Natural killer cell (primary cell): ENCODE results near the gene SUGP1. TPM values are rescaled to one million over a fixed set of nuclear protein-coding genes. Genes with fewer than 3 reads are reported as not detected.

Experiments used
- ATAC-seq, 3 donors: fragments of 150-1000 bp in 2 of 3; fragments of 200-7000 bp in 1 of 3; cut with Tn5 transposase; 1 replicate in 1 of 3; 2 replicates in 2 of 3; pipeline ENCODE4 v1.10.0; 2021; ENCODE audit warnings: mild to moderate bottlenecking in 2 of 3, moderate library complexity in 2 of 3
- DNase-seq, 2 donors: peaks; one replicate each; pipeline versions ENCODE4 v3.0.0 to v3.0.0-alpha.2; 2013 to 2021; ENCODE audit warnings: mixed read lengths in 1 of 2
- H3K27ac ChIP-seq: one replicate; pipeline ENCODE4 v1.5.1; 2013; ENCODE audit warnings: mild to moderate bottlenecking, low read length
- H3K27me3 ChIP-seq: one replicate; pipeline ENCODE4 v1.6.1; 2013; ENCODE audit warnings: low read length; ENCODE audit not compliant: control insufficient read depth, insufficient read depth
- H3K36me3 ChIP-seq: one replicate; pipeline ENCODE4 v1.6.1; 2013; ENCODE audit warnings: low read length; ENCODE audit not compliant: control insufficient read depth, insufficient read depth
- H3K4me1 ChIP-seq: one replicate; pipeline ENCODE4 v1.6.1; 2013; ENCODE audit warnings: low read length; ENCODE audit not compliant: control insufficient read depth, insufficient read depth
- H3K4me3 ChIP-seq: one replicate; pipeline ENCODE4 v1.5.1; 2013; ENCODE audit warnings: low read length
- H3K9me3 ChIP-seq: one replicate; pipeline ENCODE4 v1.6.1; 2013; ENCODE audit warnings: low read length; ENCODE audit not compliant: control insufficient read depth, insufficient read depth
- H3K27ac Mint-ChIP-seq, 2 donors: one replicate each; pipeline ENCODE4 v1.8.0; 2022; ENCODE audit warnings: mild to moderate bottlenecking in 2 of 2, mixed read lengths in 2 of 2, moderate library complexity in 1 of 2
- H3K27me3 Mint-ChIP-seq, 2 donors: one replicate each; pipeline ENCODE4 v1.8.0; 2022; ENCODE audit warnings: low read depth in 2 of 2, mixed read lengths in 2 of 2
- H3K36me3 Mint-ChIP-seq: one replicate; pipeline ENCODE4 v1.8.0; 2022; ENCODE audit warnings: mixed read lengths
- H3K4me1 Mint-ChIP-seq, 2 donors: one replicate each; pipeline ENCODE4 v1.8.0; 2022; ENCODE audit warnings: mixed read lengths in 2 of 2
- H3K4me3 Mint-ChIP-seq: one replicate; pipeline ENCODE4 v1.8.0; 2022; ENCODE audit warnings: mild to moderate bottlenecking, moderate library complexity, mixed read lengths
- H3K9me3 Mint-ChIP-seq, 2 donors: one replicate each; pipeline ENCODE4 v1.8.0; 2022; ENCODE audit warnings: mixed read lengths in 2 of 2
- CTCF ChIP-seq: fragments of 200-600 bp; IDR thresholded peaks from one replicate; pipeline ENCODE4 v1.8.0; 2022; ENCODE audit warnings: antibody characterized with exemption
- WGBS: methylation state at CpG from one replicate; pipeline ENCODE4 v1.1.7; 2013; ENCODE audit warnings: missing lambda C conversion rate; ENCODE audit not compliant: insufficient coverage; 5-methylcytosine and 5-hydroxymethylcytosine counted together
- intact Hi-C: fragments of 100-400 bp; cut with micrococcal nuclease; formaldehyde crosslinking; loops from one replicate; pipeline ENCODE4 v1.14.2; 2022
- total RNA-seq, 4 donors: library from RNA; stranded (reverse); fragments of 120-200 nt in 1 of 4; gene quantifications; one replicate each; pipeline versions ENCODE4 v1.2.3 to v1.2.4, GENCODE V29; 2013 to 2022

The SUGP1 gene
- total RNA-seq, 3 donors from 2014 or later (not counting 1 experiment from before 2014, with no cell fraction given): 64.7 to 86.5 (median 75.8) TPM

GRCh38 chr19:19240476-19240875 is 79.8 kb downstream of the SUGP1 start:
- H3K36me3 ChIP-seq: no peaks in the 10 kb centered on the region
- intact Hi-C loops: no loop called here
- no peaks in the 10 kb centered on the region for H3K4me1 ChIP-seq
- H3K9me3 Mint-ChIP-seq: peaks cover 2 to 3% of the 10 kb centered on the region in 2 donors
- ATAC-seq: no peak
- H3K27ac Mint-ChIP-seq: no peak overlapping the region
- DNase-seq: no peak
- 87% methylated on average over 9 of the region's 9 CpGs for WGBS
- no peaks in the 10 kb centered on the region for H3K4me1 Mint-ChIP-seq
- no peaks in the 10 kb centered on the region for H3K36me3 Mint-ChIP-seq
- no peak overlapping the region for H3K4me3 Mint-ChIP-seq
- H3K27me3 ChIP-seq: peaks cover 2% of the 10 kb centered on the region
- H3K27me3 Mint-ChIP-seq: peaks cover 0 to 14% of the 10 kb centered on the region in 2 donors
- TF ChIP-seq CTCF: no peak
- no peak overlapping the region for H3K27ac ChIP-seq
- H3K9me3 ChIP-seq: no peaks in the 10 kb centered on the region
- no peak overlapping the region for H3K4me3 ChIP-seq

- peaks cover 0 to 14% of the 10 kb centered on the region in 2 donors for H3K27me3 Mint-ChIP-seq
Observed at GRCh38 chr19:19239675-19240074, 80.6 kb downstream of the SUGP1 start.

GRCh38 chr19:19238126-19238894 is 82.0 kb downstream of the SUGP1 start:
- Mint-ChIP-seq H3K27me3 (peaks cover 0 to 14% of the 10 kb centered on the region in 2 donors), H3K36me3 (no peaks in the 10 kb centered on the region), H3K4me3 (no peak overlapping the region), H3K9me3 (peaks cover 2 to 3% of the 10 kb centered on the region in 2 donors), H3K27ac (no peak overlapping the region), H3K4me1 (no peaks in the 10 kb centered on the region)
- H3K4me3 ChIP-seq: no peak overlapping the region
- TF ChIP-seq CTCF: no peak
- H3K27ac ChIP-seq: no peak overlapping the region
- no peak for DNase-seq
- H3K36me3 ChIP-seq: no peaks in the 10 kb centered on the region
- intact Hi-C loops: no loop called here
- no peaks in the 10 kb centered on the region for H3K4me1 ChIP-seq
- no peak for ATAC-seq
- H3K27me3 ChIP-seq: peaks cover 2% of the 10 kb centered on the region
- 84% methylated on average over 18 of the region's 18 CpGs for WGBS
- H3K9me3 ChIP-seq: peaks cover 17% of the 10 kb centered on the region

More at GRCh38 chr19:19239675-19240074, 80.6 kb downstream of the SUGP1 start:
- no peak overlapping the region for H3K27ac Mint-ChIP-seq
- Histone ChIP-seq H3K4me1 (no peaks in the 10 kb centered on the region), H3K9me3 (peaks cover 5% of the 10 kb centered on the region), H3K27me3 (peaks cover 2% of the 10 kb centered on the region), H3K36me3 (no peaks in the 10 kb centered on the region), H3K4me3 (no peak overlapping the region), H3K27ac (no peak overlapping the region)
- no peaks in the 10 kb centered on the region for H3K36me3 Mint-ChIP-seq
- no peak overlapping the region for H3K4me3 Mint-ChIP-seq
- DNase-seq: no peak
- TF ChIP-seq CTCF: no peak
- no peak for ATAC-seq
- intact Hi-C loops: no loop called here
- peaks cover 2 to 3% of the 10 kb centered on the region in 2 donors for H3K9me3 Mint-ChIP-seq
- H3K4me1 Mint-ChIP-seq: no peaks in the 10 kb centered on the region

- Mint-ChIP-seq H3K27me3 (peaks cover 0 to 17% of the 10 kb centered on the region in 2 donors), H3K4me1 (no peaks in the 10 kb centered on the region), H3K27ac (no peak overlapping the region), H3K4me3 (no peak overlapping the region), H3K36me3 (no peaks in the 10 kb centered on the region), H3K9me3 (peaks cover 2 to 3% of the 10 kb centered on the region in 2 donors)
- no peak for TF ChIP-seq CTCF
- Histone ChIP-seq H3K27me3 (peaks cover 2% of the 10 kb centered on the region), H3K27ac (no peak overlapping the region), H3K4me1 (no peaks in the 10 kb centered on the region), H3K36me3 (no peaks in the 10 kb centered on the region), H3K4me3 (no peak overlapping the region), H3K9me3 (peaks cover 19% of the 10 kb centered on the region)
- no peak for DNase-seq
- intact Hi-C loops: no loop called here
- ATAC-seq: no peak
Observed at GRCh38 chr19:19236173-19236572, 84.1 kb downstream of the SUGP1 start.
